ENCODE results near the gene KAT6B.

The KAT6B gene

GRCh38 chr10:75032813-75033212 lies 206.4 kb downstream of the KAT6B start:
- Histone ChIP-seq H3K27ac (ENCODE audit: insufficient read depth in 1 of 2, low read depth in 1 of 2, low read length in 2 of 2, poor library complexity in 1 of 2, severe bottlenecking in 2 of 2) (no peak overlapping the region), H3K27me3 (replicated peaks in 2 of 5; ENCODE audit: control insufficient read depth in 4 of 5, insufficient read depth in 5 of 5, low read length in 4 of 5) (no peaks in the 10 kb centered on the region), H3K36me3 (ENCODE audit: control insufficient read depth in 4 of 4, insufficient read depth in 4 of 4, low read length in 3 of 4) (peaks cover 15 to 40% (median 30%) of the 10 kb centered on the region in 4 experiments), H3K4me1 (ENCODE audit: control extremely low read depth in 1 of 4, control insufficient read depth in 4 of 4, insufficient read depth in 4 of 4, low read length in 3 of 4) (peaks cover 0 to 7% (median 0%) of the 10 kb centered on the region in 4 experiments), H3K9me3 (ENCODE audit: control extremely low read depth in 1 of 5, control insufficient read depth in 4 of 5, insufficient read depth in 2 of 5, low read depth in 1 of 5, low read length in 4 of 5) (no peaks in the 10 kb centered on the region), H3K4me3 (ENCODE audit: control insufficient read depth in 1 of 7, extremely low read depth in 1 of 7, insufficient read depth in 4 of 7, low read depth in 2 of 7, low read length in 6 of 7) (no peak overlapping the region)
- ChIA-PET CTCF (interaction anchor here (1.4 kb wide), 1 partner anchor 11 kb away, joined by 6 read pairs; no protein-coding TSS in a partner anchor), POLR2A (no interaction called here)
- no peak for DNase-seq
- 98% methylated on average over 5 of the region's 8 CpGs for WGBS (ENCODE audit: insufficient coverage)

DNA sequence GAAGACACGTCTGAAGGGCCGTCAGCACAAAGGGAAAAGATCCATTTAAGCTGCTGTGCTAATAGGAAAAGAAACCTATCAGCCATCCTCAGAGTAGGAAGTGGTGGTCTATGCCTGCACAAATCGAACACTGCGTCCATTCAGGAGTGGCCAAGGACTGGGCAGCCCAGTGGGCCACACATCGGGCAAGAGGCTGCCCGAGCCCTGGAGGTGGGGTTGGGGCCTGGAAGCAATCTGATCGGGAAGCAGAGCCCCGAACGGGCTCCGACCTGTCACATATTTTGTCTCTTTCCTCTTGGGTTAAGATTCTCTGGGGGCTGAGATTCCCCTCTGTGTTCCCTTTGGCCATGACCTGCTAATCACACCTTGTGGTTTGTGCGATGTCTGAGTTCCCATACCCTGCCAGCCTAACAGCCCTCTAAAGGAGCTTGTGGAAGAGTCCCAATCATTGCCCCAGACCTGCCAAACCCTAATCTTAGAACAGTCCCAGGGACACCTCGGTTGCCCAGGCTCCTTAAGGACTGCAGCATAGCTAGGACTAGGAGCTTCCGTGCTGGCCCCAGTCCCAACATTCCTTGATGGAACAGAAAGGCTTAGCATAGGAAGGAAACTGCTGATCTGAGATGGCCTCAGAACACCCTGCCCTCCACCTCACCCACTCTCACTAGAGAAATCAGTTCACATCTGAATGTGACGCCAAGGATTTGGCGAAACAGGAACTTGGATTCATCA lies 207.2 kb downstream of the KAT6B start:
- CTCF ChIA-PET = interaction anchor here (1.2 to 1.4 kb wide), 3 partner anchors 8 to 294 kb away, joined by 3 to 6 read pairs (median 5); no protein-coding TSS in a partner anchor
- POLR2A ChIA-PET = no interaction called here

DNA sequence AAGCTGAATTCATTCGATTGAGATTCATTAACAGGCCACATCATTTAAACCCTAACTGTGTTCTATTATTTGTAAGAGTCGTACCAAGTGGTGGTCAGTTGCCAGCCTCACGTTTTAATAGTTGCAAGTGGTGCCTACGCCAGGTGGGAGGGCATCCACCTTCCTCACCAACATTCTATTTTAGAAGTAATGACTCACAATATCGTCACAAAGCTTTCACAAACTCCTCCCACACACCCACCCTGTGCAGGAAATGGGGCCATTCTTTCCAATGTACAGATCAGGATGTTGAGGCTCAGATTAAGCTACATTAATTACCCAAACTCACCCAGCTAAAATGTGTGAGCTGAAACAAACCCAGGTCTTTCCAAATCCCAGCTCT lies 207.7 kb downstream of the KAT6B start:
- 81% methylated on average over 5 of the region's 5 CpGs for WGBS (ENCODE audit: insufficient coverage)
- Histone ChIP-seq H3K9me3 (ENCODE audit: control extremely low read depth in 1 of 5, control insufficient read depth in 4 of 5, insufficient read depth in 2 of 5, low read depth in 1 of 5, low read length in 4 of 5) (no peaks in the 10 kb centered on the region), H3K27me3 (replicated peaks in 2 of 5; ENCODE audit: control insufficient read depth in 4 of 5, insufficient read depth in 5 of 5, low read length in 4 of 5) (no peaks in the 10 kb centered on the region), H3K4me3 (ENCODE audit: control insufficient read depth in 1 of 7, extremely low read depth in 1 of 7, insufficient read depth in 4 of 7, low read depth in 2 of 7, low read length in 6 of 7) (no peak overlapping the region), H3K27ac (ENCODE audit: insufficient read depth in 1 of 2, low read depth in 1 of 2, low read length in 2 of 2, poor library complexity in 1 of 2, severe bottlenecking in 2 of 2) (no peak overlapping the region), H3K4me1 (ENCODE audit: control extremely low read depth in 1 of 4, control insufficient read depth in 4 of 4, insufficient read depth in 4 of 4, low read length in 3 of 4) (peaks cover 0 to 7% (median 0%) of the 10 kb centered on the region in 4 experiments), H3K36me3 (ENCODE audit: control insufficient read depth in 4 of 4, insufficient read depth in 4 of 4, low read length in 3 of 4) (peaks cover 7 to 30% (median 20%) of the 10 kb centered on the region in 4 experiments)
- POLR2A ChIA-PET = no interaction called here
- CTCF ChIA-PET = interaction anchor here (1.2 kb wide), 2 partner anchors 9 to 295 kb away, joined by 3 to 5 read pairs; no protein-coding TSS in a partner anchor
- no peak for DNase-seq

More for the DNA sequence above, 207.2 kb downstream of the KAT6B start:
- H3K9me3 ChIP-seq (ENCODE audit: control extremely low read depth in 1 of 5, control insufficient read depth in 4 of 5, insufficient read depth in 2 of 5, low read depth in 1 of 5, low read length in 4 of 5) = no peaks in the 10 kb centered on the region
- WGBS (ENCODE audit: insufficient coverage) = 95% methylated on average over 11 of the region's 15 CpGs
- H3K4me3 ChIP-seq (ENCODE audit: control insufficient read depth in 1 of 7, extremely low read depth in 1 of 7, insufficient read depth in 4 of 7, low read depth in 2 of 7, low read length in 6 of 7) = no peak overlapping the region
- H3K4me1 ChIP-seq (ENCODE audit: control extremely low read depth in 1 of 4, control insufficient read depth in 4 of 4, insufficient read depth in 4 of 4, low read length in 3 of 4) = peaks cover 0 to 7% (median 0%) of the 10 kb centered on the region in 4 experiments
- no peaks in the 10 kb centered on the region for H3K27me3 ChIP-seq (replicated peaks in 2 of 5; ENCODE audit: control insufficient read depth in 4 of 5, insufficient read depth in 5 of 5, low read length in 4 of 5)
- no peak overlapping the region for H3K27ac ChIP-seq (ENCODE audit: insufficient read depth in 1 of 2, low read depth in 1 of 2, low read length in 2 of 2, poor library complexity in 1 of 2, severe bottlenecking in 2 of 2)
- peaks cover 11 to 36% (median 25%) of the 10 kb centered on the region in 4 experiments for H3K36me3 ChIP-seq (ENCODE audit: control insufficient read depth in 4 of 4, insufficient read depth in 4 of 4, low read length in 3 of 4)
- no peak for DNase-seq

- ChIA-PET CTCF (interaction anchor here (0.9 to 1.2 kb wide), 2 partner anchors 9 to 24 kb away, joined by 3 to 5 read pairs; no protein-coding TSS in a partner anchor), POLR2A (no interaction called here)
- DNase-seq = no peak
- Histone ChIP-seq H3K9me3 (ENCODE audit: control extremely low read depth in 1 of 5, control insufficient read depth in 4 of 5, insufficient read depth in 2 of 5, low read depth in 1 of 5, low read length in 4 of 5) (no peaks in the 10 kb centered on the region), H3K4me3 (ENCODE audit: control insufficient read depth in 1 of 7, extremely low read depth in 1 of 7, insufficient read depth in 4 of 7, low read depth in 2 of 7, low read length in 6 of 7) (no peak overlapping the region), H3K27ac (ENCODE audit: insufficient read depth in 1 of 2, low read depth in 1 of 2, low read length in 2 of 2, poor library complexity in 1 of 2, severe bottlenecking in 2 of 2) (no peak overlapping the region), H3K36me3 (ENCODE audit: control insufficient read depth in 4 of 4, insufficient read depth in 4 of 4, low read length in 3 of 4) (peaks cover 2 to 24% (median 13%) of the 10 kb centered on the region in 4 experiments), H3K4me1 (ENCODE audit: control extremely low read depth in 1 of 4, control insufficient read depth in 4 of 4, insufficient read depth in 4 of 4, low read length in 3 of 4) (peaks cover 0 to 7% (median 0%) of the 10 kb centered on the region in 4 experiments), H3K27me3 (replicated peaks in 2 of 5; ENCODE audit: control insufficient read depth in 4 of 5, insufficient read depth in 5 of 5, low read length in 4 of 5) (no peaks in the 10 kb centered on the region)
- 93% methylated on average over 14 of the region's 14 CpGs for WGBS (ENCODE audit: insufficient coverage)
These were observed 208.4 kb downstream of the KAT6B start for GRCh38 chr10:75034714-75035258.

DNA sequence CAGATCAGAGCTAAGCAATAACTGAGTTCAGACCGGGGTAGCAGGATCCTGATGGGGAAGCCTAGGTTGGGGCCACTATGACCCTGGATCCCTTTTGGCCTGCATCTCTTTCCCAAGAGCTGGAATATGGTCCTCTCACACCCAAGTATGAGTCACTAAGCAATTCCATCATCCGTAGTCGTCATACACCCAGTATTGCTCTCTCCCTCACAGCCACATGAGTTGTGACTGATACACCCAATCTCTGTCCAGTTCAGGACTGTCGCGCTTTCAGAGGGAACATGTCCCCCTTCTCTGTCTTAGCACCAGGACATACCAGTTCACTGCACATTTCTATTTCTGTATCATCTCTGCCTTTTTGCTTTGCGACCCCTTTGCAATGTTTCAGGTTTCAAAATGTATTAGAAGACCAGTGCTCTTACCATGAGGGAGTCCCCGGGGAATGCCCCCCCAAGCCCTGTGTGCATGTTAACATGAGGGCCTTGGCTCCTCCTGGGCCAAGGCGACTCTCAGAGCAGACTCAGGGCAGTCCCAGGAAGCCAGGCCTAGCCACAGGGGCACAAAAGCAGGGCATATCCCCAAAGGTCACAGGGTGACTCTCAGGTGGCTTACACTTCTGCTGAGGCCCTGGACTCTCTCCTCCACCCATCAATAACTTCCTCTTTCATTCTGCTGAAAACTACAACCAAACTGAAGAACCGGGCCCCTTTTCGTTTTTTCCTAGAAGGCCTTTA lies 209.7 kb downstream of the KAT6B start:
- POLR2A ChIA-PET = no interaction called here
- Histone ChIP-seq H3K4me3 (ENCODE audit: control insufficient read depth in 1 of 7, extremely low read depth in 1 of 7, insufficient read depth in 4 of 7, low read depth in 2 of 7, low read length in 6 of 7) (no peak overlapping the region), H3K36me3 (ENCODE audit: control insufficient read depth in 4 of 4, insufficient read depth in 4 of 4, low read length in 3 of 4) (peaks cover 0 to 10% (median 5%) of the 10 kb centered on the region in 4 experiments), H3K27ac (ENCODE audit: insufficient read depth in 1 of 2, low read depth in 1 of 2, low read length in 2 of 2, poor library complexity in 1 of 2, severe bottlenecking in 2 of 2) (no peak overlapping the region), H3K9me3 (ENCODE audit: control extremely low read depth in 1 of 5, control insufficient read depth in 4 of 5, insufficient read depth in 2 of 5, low read depth in 1 of 5, low read length in 4 of 5) (no peaks in the 10 kb centered on the region), H3K27me3 (replicated peaks in 2 of 5; ENCODE audit: control insufficient read depth in 4 of 5, insufficient read depth in 5 of 5, low read length in 4 of 5) (no peaks in the 10 kb centered on the region), H3K4me1 (ENCODE audit: control extremely low read depth in 1 of 4, control insufficient read depth in 4 of 4, insufficient read depth in 4 of 4, low read length in 3 of 4) (peaks cover 0 to 7% (median 0%) of the 10 kb centered on the region in 4 experiments)
- 92% methylated on average over 10 of the region's 10 CpGs for WGBS (ENCODE audit: insufficient coverage)
- CTCF ChIA-PET = no interaction called here
- no peak for DNase-seq

- H3K9me3 ChIP-seq (ENCODE audit: control extremely low read depth in 1 of 5, control insufficient read depth in 4 of 5, insufficient read depth in 2 of 5, low read depth in 1 of 5, low read length in 4 of 5) = no peaks in the 10 kb centered on the region
- H3K27ac ChIP-seq (ENCODE audit: insufficient read depth in 1 of 2, low read depth in 1 of 2, low read length in 2 of 2, poor library complexity in 1 of 2, severe bottlenecking in 2 of 2) = no peak overlapping the region
- peaks cover 0 to 9% (median 3%) of the 10 kb centered on the region in 4 experiments for H3K36me3 ChIP-seq (ENCODE audit: control insufficient read depth in 4 of 4, insufficient read depth in 4 of 4, low read length in 3 of 4)
- no peaks in the 10 kb centered on the region for H3K27me3 ChIP-seq (replicated peaks in 2 of 5; ENCODE audit: control insufficient read depth in 4 of 5, insufficient read depth in 5 of 5, low read length in 4 of 5)
- POLR2A ChIA-PET = no interaction called here
- DNase-seq = no peak
- H3K4me3 ChIP-seq (ENCODE audit: control insufficient read depth in 1 of 7, extremely low read depth in 1 of 7, insufficient read depth in 4 of 7, low read depth in 2 of 7, low read length in 6 of 7) = no peak overlapping the region
- H3K4me1 ChIP-seq (ENCODE audit: control extremely low read depth in 1 of 4, control insufficient read depth in 4 of 4, insufficient read depth in 4 of 4, low read length in 3 of 4) = peaks cover 0 to 7% (median 0%) of the 10 kb centered on the region in 4 experiments
- 97% methylated on average over 23 of the region's 32 CpGs for WGBS (ENCODE audit: insufficient coverage)
- CTCF ChIA-PET = no interaction called here
These were observed 211.1 kb downstream of the KAT6B start for GRCh38 chr10:75037171-75038153.

Measured in common myeloid progenitor, CD34-positive (primary cell).